HCT116 (cell line): ENCODE data around the gene AQP6. TPM values are rescaled to one million over a fixed set of nuclear protein-coding genes. Genes with fewer than 3 reads are reported as not detected.

Experiments
- ATAC-seq: fragments of 200-7000 bp; cut with Tn5 transposase; 2 replicates; pipeline ENCODE4 v1.9.1; 2020; ENCODE audit warnings: mild to moderate bottlenecking, moderate library complexity
- BruUV-seq: library from RNA; stranded (reverse); fragments of 400-500 nt; replicated peaks from 2 replicates; lab custom pipeline; 2021; lab: Mats Ljungman, UMichigan
- CTCF ChIA-PET: fragments of 300-600 bp; sonication (Branson Sonifier 250); formaldehyde crosslinking; loops from one replicate; lab custom pipeline; 2021; ENCODE audit warnings: antibody characterized with exemption; lab: Charles Lee
- POLR2A ChIA-PET: fragments of 300-600, 350-600 bp; sonication (Branson Sonifier 250); formaldehyde crosslinking; loops from one replicate; lab custom pipeline; 2021; ENCODE audit warnings: antibody characterized with exemption; lab: Charles Lee
- RAD21 ChIA-PET, 2 experiments: fragments of 300-600 bp; sonication (Branson Sonifier 250); formaldehyde crosslinking; loops; one replicate each; lab custom pipeline; 2023; ENCODE audit warnings: low total read pairs in 2 of 2; ENCODE audit not compliant: uncharacterized antibody in 2 of 2, unreplicated experiment in 2 of 2, low non-redundant PET in 1 of 2; lab: Charles Lee
- DNase-seq: peaks from one replicate; pipeline ENCODE4 v3.0.0-alpha.2; 2010; ENCODE audit warnings: low read depth, low spot score
- H2AFZ ChIP-seq: fragments of 200-600 bp; shearing (Covaris generic), sonication (generic); 2 replicates; pipeline ENCODE4 v1.6.1; 2017; ENCODE audit warnings: low read depth, mixed run types, mixed read lengths, antibody characterized with exemption, low read length; ENCODE audit not compliant: poor library complexity, severe bottlenecking
- H3K27ac ChIP-seq: 2 replicates; pipeline ENCODE4 v1.5.1; 2012; ENCODE audit warnings: low read depth, low read length
- H3K27me3 ChIP-seq: fragments of 200-600 bp; sonication (generic); 2 replicates; pipeline ENCODE4 v1.6.1; 2016; ENCODE audit warnings: mixed run types, low read length, mixed read lengths; ENCODE audit not compliant: insufficient read depth
- H3K36me3 ChIP-seq, 2 experiments: fragments of 200-500 bp in 1 of 2; fragments of 200-600 bp in 1 of 2; sonication (Bioruptor generic) in 1 of 2; sonication (generic) in 1 of 2; 2 replicates each; pipeline versions ENCODE4 v1.5.1 to v1.6.1; 2014 to 2016; ENCODE audit warnings: low read length in 2 of 2, inconsistent platforms in 1 of 2, mixed read lengths in 1 of 2, mixed run types in 1 of 2; ENCODE audit not compliant: insufficient read depth in 2 of 2, control insufficient read depth in 1 of 2
- H3K4me1 ChIP-seq, 2 experiments: fragments of 200-600 bp in 1 of 2; sonication (generic) in 1 of 2; 2 replicates each; pipeline versions ENCODE4 v1.5.1 to v1.6.1; 2012 to 2017; ENCODE audit warnings: low read length in 2 of 2, inconsistent platforms in 1 of 2, mild to moderate bottlenecking in 1 of 2, mixed read lengths in 1 of 2, mixed run types in 1 of 2, moderate library complexity in 1 of 2; ENCODE audit not compliant: insufficient read depth in 2 of 2, control insufficient read depth in 1 of 2
- H3K4me2 ChIP-seq: fragments of 200-600 bp; sonication (generic); 2 replicates; pipeline ENCODE4 v1.6.1; 2017; ENCODE audit warnings: mixed run types, low read length, mixed read lengths
- H3K4me3 ChIP-seq, 2 experiments: fragments of 200-600 bp in 1 of 2; sonication (generic) in 1 of 2; replicated peaks in 1 of 2; 2 replicates each; pipeline ENCODE4 v1.5.1; 2011 to 2016; ENCODE audit warnings: low read length in 2 of 2, control low read depth in 1 of 2, low read depth in 1 of 2, mild to moderate bottlenecking in 1 of 2, mixed read lengths in 1 of 2, mixed run types in 1 of 2
- H3K79me2 ChIP-seq: fragments of 200-600 bp; sonication (generic); 2 replicates; pipeline ENCODE4 v1.6.1; 2017; ENCODE audit warnings: mild to moderate bottlenecking, mixed run types, low read length, moderate library complexity, mixed read lengths; ENCODE audit not compliant: insufficient read depth
- H3K9ac ChIP-seq: fragments of 200-600 bp; sonication (generic); 2 replicates; pipeline ENCODE4 v1.6.1; 2016; ENCODE audit warnings: low read length, mixed read lengths
- H3K9me2 ChIP-seq: fragments of 200-600 bp; sonication (generic), shearing (Covaris generic); 2 replicates; pipeline ENCODE4 v1.6.1; 2017; ENCODE audit warnings: mixed run types, mild to moderate bottlenecking, moderate library complexity; ENCODE audit not compliant: insufficient read depth
- H3K9me3 ChIP-seq, 2 experiments: fragments of 200-500 bp in 1 of 2; fragments of 200-600 bp in 1 of 2; sonication (Bioruptor generic) in 1 of 2; sonication (generic) in 1 of 2; 2 replicates each; pipeline ENCODE4 v1.6.1; 2014 to 2017; ENCODE audit warnings: low read length in 2 of 2, mixed read lengths in 2 of 2, inconsistent platforms in 1 of 2, low read depth in 1 of 2, mild to moderate bottlenecking in 1 of 2, mixed run types in 1 of 2, moderate library complexity in 1 of 2; ENCODE audit not compliant: control insufficient read depth in 1 of 2, insufficient read depth in 1 of 2
- H4K20me1 ChIP-seq: fragments of 200-600 bp; sonication (generic), shearing (Covaris generic); 2 replicates; pipeline ENCODE4 v1.6.1; 2017; ENCODE audit warnings: mixed run types, mild to moderate bottlenecking, moderate library complexity; ENCODE audit not compliant: insufficient read depth
- CBX3 ChIP-seq: IDR thresholded peaks from 2 replicates; pipeline ENCODE4 v1.6.1; 2012; ENCODE audit warnings: low read depth
- ELF1 ChIP-seq: IDR thresholded peaks from 2 replicates; pipeline ENCODE4 v1.6.1; 2012; ENCODE audit warnings: low read depth, borderline replicate concordance
- EZH2phosphoT487 ChIP-seq: fragments of 200-600 bp; IDR thresholded peaks from 2 replicates; pipeline ENCODE4 v1.6.1; 2018; ENCODE audit warnings: antibody characterized with exemption, borderline replicate concordance
- MAX ChIP-seq: IDR thresholded peaks from 2 replicates; pipeline ENCODE4 v1.6.1; 2012
- POLR2A ChIP-seq: IDR thresholded peaks from 2 replicates; pipeline ENCODE4 v1.7.0; 2011; ENCODE audit warnings: borderline replicate concordance; ENCODE audit not compliant: insufficient read depth, insufficient read length; ENCODE audit errors: extremely low read depth
- RAD21 ChIP-seq: IDR thresholded peaks from 2 replicates; pipeline ENCODE4 v1.6.1; 2012; ENCODE audit warnings: low read depth, mild to moderate bottlenecking
- SIN3A ChIP-seq: IDR thresholded peaks from 2 replicates; pipeline ENCODE4 v1.6.1; 2012; ENCODE audit warnings: low read depth
- SP1 ChIP-seq: IDR thresholded peaks from 2 replicates; pipeline ENCODE4 v1.6.1; 2012; ENCODE audit warnings: low read depth
- SRF ChIP-seq: IDR thresholded peaks from 2 replicates; pipeline ENCODE4 v1.6.1; 2012; ENCODE audit warnings: low read depth
- TCF7L2 ChIP-seq: IDR thresholded peaks from 2 replicates; pipeline ENCODE4 v1.7.0; 2011; ENCODE audit warnings: borderline replicate concordance, inconsistent platforms; ENCODE audit not compliant: insufficient read depth, insufficient read length; ENCODE audit errors: extremely low read depth
- YY1 ChIP-seq: IDR thresholded peaks from 2 replicates; pipeline ENCODE4 v1.6.1; 2011; ENCODE audit warnings: low read length, low read depth, moderate library complexity, mild to moderate bottlenecking; ENCODE audit not compliant: insufficient replicate concordance; ENCODE audit errors: extremely low read depth
- ZBTB33 ChIP-seq: IDR thresholded peaks from 2 replicates; pipeline ENCODE4 v1.6.1; 2011; ENCODE audit warnings: mild to moderate bottlenecking, low read length, moderate library complexity; ENCODE audit not compliant: insufficient replicate concordance; ENCODE audit errors: extremely low read depth
- ZFX ChIP-seq: fragments of 450-650 bp; IDR thresholded peaks from 2 replicates; pipeline ENCODE4 v1.6.1; 2017
- intact Hi-C: fragments of 100-400 bp; cut with micrococcal nuclease; formaldehyde crosslinking; loops from 2 replicates; pipeline ENCODE4 v1.10.0; 2022
- total RNA-seq: library from RNA; stranded (reverse); gene quantifications from one replicate; pipeline ENCODE4 v1.2.1, GENCODE V29; 2021; ENCODE audit not compliant: unreplicated experiment

Gene AQP6
- total RNA-seq, 1 experiment from 2014 or later: not detected

GRCh38 chr12:50019524-50019923 is 46.8 kb downstream of the AQP6 start:
- Histone ChIP-seq H3K4me3 (no peak overlapping the region), H3K27me3 (no peaks in the 10 kb centered on the region), H3K79me2 (peaks cover 99% of the 10 kb centered on the region), H3K27ac (no peak overlapping the region), H2AFZ (no peak overlapping the region), H3K9ac (no peak overlapping the region), H3K9me2 (no peaks in the 10 kb centered on the region), H4K20me1 (no peaks in the 10 kb centered on the region; the same call in 1 of the 2 replicates)
- RAD21 ChIA-PET: no interaction called here
- no peak for ATAC-seq
- CTCF ChIA-PET: no interaction called here
- no TSS peak for BruUV-seq
- TF ChIP-seq SRF (no peak), TCF7L2 (no peak), ZBTB33 (no peak), ZFX (no peak), POLR2A (no peak), CBX3 (no peak), SIN3A (no peak), YY1 (no peak), EZH2phosphoT487 (no peak), MAX (no peak), SP1 (no peak), ELF1 (no peak), RAD21 (no peak)
- TF ChIP-seq, all 23 proteins: peak for 0
- no peaks in the 10 kb centered on the region for H3K9me3 ChIP-seq
- intact Hi-C loops: no loop called here
- POLR2A ChIA-PET: interaction anchor here (0.6 kb wide), 1 partner anchor 11 kb away, joined by 4 read pairs; no protein-coding TSS in a partner anchor
- H3K4me1 ChIP-seq: peaks cover 2 to 9% of the 10 kb centered on the region in 2 experiments; a peak in 3 of 4 replicates
- H3K4me2 ChIP-seq: no peak overlapping the region
- H3K36me3 ChIP-seq: peaks cover 9 to 26% of the 10 kb centered on the region in 2 experiments
- DNase-seq: no peak
